ENCODE data around the gene CACNA1H. TPM values are rescaled to one million over a fixed set of nuclear protein-coding genes. Genes with fewer than 3 reads are reported as not detected.

Gene CACNA1H
- total and polyA plus RNA-seq, 2 of the 4 experiments (the other 2 are of a cell fraction) = 1.6 to 5.8 TPM

GRCh38 chr16:1216681-1217400 is 63.9 kb downstream of the CACNA1H start:
- Histone ChIP-seq H3K18ac (ENCODE audit: low read depth, low read length) (no peak overlapping the region), H3K4me1 (ENCODE audit: control insufficient read depth, insufficient read depth, low read length) (no peaks in the 10 kb centered on the region), H3K14ac (replicated peaks; ENCODE audit: low read depth, low read length) (no peak overlapping the region), H3K4ac (ENCODE audit: low read depth, low read length) (no peak overlapping the region), H3K4me2 (ENCODE audit: low read depth, low read length) (no peak overlapping the region), H3K27ac (ENCODE audit: insufficient read depth, low read length) (no peak overlapping the region), H2BK15ac (ENCODE audit: low read depth, low read length) (no peak overlapping the region), H2AFZ (replicated peaks; ENCODE audit: low read length, poor library complexity) (no peak overlapping the region), H3K4me3 (ENCODE audit: insufficient read depth, low read depth, low read length) (no peak overlapping the region), H4K5ac (ENCODE audit: low read depth, low read length) (no peak overlapping the region), H2AK9ac (replicated peaks; ENCODE audit: low read depth, low read length, poor library complexity) (no peak overlapping the region), H3K27me3 (ENCODE audit: control insufficient read depth, insufficient read depth, low read length) (no peaks in the 10 kb centered on the region), H2BK20ac (ENCODE audit: low read depth, low read length) (no peak overlapping the region), H3K9me3 (ENCODE audit: control insufficient read depth, insufficient read depth, low read length) (no peaks in the 10 kb centered on the region), H4K20me1 (ENCODE audit: insufficient read depth, low read length) (no peaks in the 10 kb centered on the region), H4K91ac (ENCODE audit: insufficient read depth, low read depth, low read length) (no peak overlapping the region), H3K79me1 (ENCODE audit: low read depth in 1 of 2, low read length in 2 of 2) (no peaks in the 10 kb centered on the region), H3K9ac (ENCODE audit: low read depth, low read length) (no peak overlapping the region), H2BK120ac (ENCODE audit: low read depth, low read length) (no peak overlapping the region), H3K23ac (ENCODE audit: low read depth, low read length) (no peak overlapping the region), H3K56ac (ENCODE audit: extremely low read depth, insufficient read depth, low read length) (no peak overlapping the region), H3K9me1 (ENCODE audit: insufficient read depth, low read length) (no peaks in the 10 kb centered on the region), H4K8ac (ENCODE audit: low read depth in 2 of 2, low read length in 2 of 2) (no peak overlapping the region), H2AK5ac (ENCODE audit: low read depth, low read length) (no peak overlapping the region), H2BK5ac (ENCODE audit: low read depth, low read length, poor library complexity, severe bottlenecking) (no peak overlapping the region), H3K36me3 (ENCODE audit: control insufficient read depth, insufficient read depth, low read length) (peaks cover 4% of the 10 kb centered on the region; the same call in 1 of the 2 replicates)
- 87% methylated on average over 23 of the region's 32 CpGs; no CpG with 5 or more reads in 1 of the 2 experiments for WGBS, 2 experiments (ENCODE audit: extremely low coverage in 2 of 2, insufficient read length in 1 of 2)
- intact Hi-C loops (cut with micrococcal nuclease) = no loop called here
- in situ Hi-C loops (cut with MboI; ENCODE audit: low sequenced_read_pairs) = loop anchor here (25.0 kb wide), 1 partner anchor 405 kb away; the partner anchor contains the start of gene GNG13
- no TSS peak for BruUV-seq (replicated peaks)
- CTCF ChIA-PET = no interaction called here
- ATAC-seq (ENCODE audit: low read depth) (no peak), DNase-seq (no peak)
- POLR2A ChIA-PET (ENCODE audit: unreplicated experiment) = no interaction called here
- TF ChIP-seq MAFK (IDR thresholded peaks at IDR 0.05; ENCODE audit: low read depth, low read length) (no peak), RCOR1 (IDR thresholded peaks at IDR 0.05; ENCODE audit: insufficient replicate concordance, low read length) (no peak), POLR2A (IDR thresholded peaks at IDR 0.05; ENCODE audit: low read depth, low read length) (no peak), CTCF (conservative IDR thresholded peaks at IDR 0.05; ENCODE audit: low read depth, low read length) (no peak), RAD21 (IDR thresholded peaks at IDR 0.05; ENCODE audit: low read length) (no peak), CEBPB (IDR thresholded peaks at IDR 0.05; ENCODE audit: low read depth, low read length) (no peak), USF2 (IDR thresholded peaks at IDR 0.05; ENCODE audit: low read depth, low read length) (no peak), MXI1 (IDR thresholded peaks at IDR 0.05; ENCODE audit: borderline replicate concordance, low read depth, low read length) (no peak), RFX5 (IDR thresholded peaks at IDR 0.05; ENCODE audit: low read depth, low read length) (no peak), SMC3 (IDR thresholded peaks at IDR 0.05; ENCODE audit: low read depth, low read length) (no peak)
- dilution Hi-C loops (cut with HindIII; ENCODE audit: low sequenced_read_pairs, unreplicated experiment) = no loop called here
